ENCODE results near the gene LORICRIN.

GRCh38 chr1:153262070-153262366, 2.5 kb downstream of the LORICRIN start:
- TF ChIP-seq CTCF (IDR thresholded peaks at IDR 0.05) (no peak), POLR2A (IDR thresholded peaks at IDR 0.05) (no peak), EP300 (IDR thresholded peaks at IDR 0.05) (no peak)

Data from ovary (tissue), 3 donors.